SJSA1 (cell line): ENCODE results near the gene ANO6. TPM values are rescaled to one million over a fixed set of nuclear protein-coding genes. Genes with fewer than 3 reads are reported as not detected.

Experiments used
- DNase-seq, 2 experiments: peaks; one replicate each; pipeline ENCODE4 v3.0.0-alpha.2; 2015 to 2020; ENCODE audit warnings: low spot score in 2 of 2, low read depth in 1 of 2
- H3K27ac ChIP-seq: fragments of 250-450 bp; sonication (Bioruptor Pico); 2 replicates; pipeline ENCODE4 v1.5.1; 2020; ENCODE audit warnings: mild to moderate bottlenecking, moderate library complexity
- H3K27me3 ChIP-seq: fragments of 250-450 bp; sonication (Bioruptor Pico); replicated peaks from 2 replicates; pipeline ENCODE4 v1.5.1; 2020; ENCODE audit warnings: mild to moderate bottlenecking, moderate library complexity
- H3K36me3 ChIP-seq: fragments of 250-450 bp; sonication (Bioruptor Pico); 2 replicates; pipeline ENCODE4 v1.5.1; 2020; ENCODE audit warnings: mild to moderate bottlenecking
- H3K4me1 ChIP-seq: fragments of 250-450 bp; sonication (Bioruptor Pico); replicated peaks from 2 replicates; pipeline ENCODE4 v1.6.1; 2021; ENCODE audit warnings: mild to moderate bottlenecking
- H3K4me3 ChIP-seq: fragments of 250-450 bp; sonication (Bioruptor Pico); 2 replicates; pipeline ENCODE4 v1.5.1; 2020; ENCODE audit warnings: mild to moderate bottlenecking
- H3K9me3 ChIP-seq: fragments of 250-450 bp; sonication (Bioruptor Pico); replicated peaks from 2 replicates; pipeline ENCODE4 v1.5.1; 2020; ENCODE audit warnings: mild to moderate bottlenecking
- total RNA-seq: library from RNA; depleted of rRNA; stranded (reverse); fragments of >200 nt; shearing (Covaris generic); gene quantifications from 2 replicates; pipeline ENCODE4 v1.2.3, GENCODE V29; 2014

ANO6 gene
- total RNA-seq, 1 experiment from 2014 or later, result 88.8 TPM

GRCh38 chr12:45192707-45193106 is 23.2 kb upstream of the ANO6 start:
- Histone ChIP-seq H3K9me3 (no peaks in the 10 kb centered on the region), H3K27me3 (no peaks in the 10 kb centered on the region), H3K27ac (peak overlapping the region; percentile 55), H3K4me3 (no peak overlapping the region), H3K36me3 (peaks cover 4% of the 10 kb centered on the region), H3K4me1 (peaks cover 24% of the 10 kb centered on the region)
- DNase-seq, result no peak

- Histone ChIP-seq H3K9me3 (no peaks in the 10 kb centered on the region), H3K36me3 (no peaks in the 10 kb centered on the region), H3K27me3 (no peaks in the 10 kb centered on the region), H3K4me3 (no peak overlapping the region), H3K27ac (no peak overlapping the region), H3K4me1 (no peaks in the 10 kb centered on the region)
- no peak for DNase-seq
These were observed 15.3 kb upstream of the ANO6 start for GRCh38 chr12:45200491-45201043.

DNA sequence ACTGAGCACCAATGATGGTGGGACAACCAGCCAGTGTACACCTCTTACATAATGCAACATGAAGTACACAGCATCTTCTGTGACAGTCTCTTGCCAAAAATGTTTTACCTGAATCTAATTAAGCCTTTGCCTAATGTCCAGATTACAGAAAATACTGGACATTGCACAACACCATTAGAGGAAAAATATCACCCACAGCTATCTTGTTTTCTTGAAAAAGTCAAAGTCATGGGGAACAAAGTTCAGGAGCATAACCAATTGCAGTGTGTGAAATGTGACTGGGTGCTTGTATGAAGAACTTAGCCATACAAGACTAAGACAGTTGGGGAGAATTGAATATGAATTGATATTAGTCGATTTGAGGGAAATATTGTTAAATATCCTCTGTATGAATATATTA is 12.1 kb upstream of the ANO6 start:
- DNase-seq, result no peak
- H3K36me3 ChIP-seq, result no peaks in the 10 kb centered on the region
- no peaks in the 10 kb centered on the region for H3K9me3 ChIP-seq
- no peaks in the 10 kb centered on the region for H3K27me3 ChIP-seq
- peaks cover 7% of the 10 kb centered on the region for H3K4me1 ChIP-seq
- H3K4me3 ChIP-seq, result no peak overlapping the region
- H3K27ac ChIP-seq, result no peak overlapping the region

- no peaks in the 10 kb centered on the region for H3K36me3 ChIP-seq
- no peak for DNase-seq
- H3K9me3 ChIP-seq, result no peaks in the 10 kb centered on the region
- H3K27me3 ChIP-seq, result no peaks in the 10 kb centered on the region
- H3K4me1 ChIP-seq, result peaks cover 17% of the 10 kb centered on the region
- no peak overlapping the region for H3K4me3 ChIP-seq
- H3K27ac ChIP-seq, result no peak overlapping the region
These were observed 11.1 kb upstream of the ANO6 start for GRCh38 chr12:45204757-45205156.

GRCh38 chr12:45205165-45205825 is 10.6 kb upstream of the ANO6 start:
- H3K4me1 ChIP-seq, result peaks cover 18% of the 10 kb centered on the region
- no peak overlapping the region for H3K4me3 ChIP-seq
- no peaks in the 10 kb centered on the region for H3K36me3 ChIP-seq
- no peaks in the 10 kb centered on the region for H3K9me3 ChIP-seq
- H3K27me3 ChIP-seq, result no peaks in the 10 kb centered on the region
- no peak overlapping the region for H3K27ac ChIP-seq
- no peak for DNase-seq

DNA sequence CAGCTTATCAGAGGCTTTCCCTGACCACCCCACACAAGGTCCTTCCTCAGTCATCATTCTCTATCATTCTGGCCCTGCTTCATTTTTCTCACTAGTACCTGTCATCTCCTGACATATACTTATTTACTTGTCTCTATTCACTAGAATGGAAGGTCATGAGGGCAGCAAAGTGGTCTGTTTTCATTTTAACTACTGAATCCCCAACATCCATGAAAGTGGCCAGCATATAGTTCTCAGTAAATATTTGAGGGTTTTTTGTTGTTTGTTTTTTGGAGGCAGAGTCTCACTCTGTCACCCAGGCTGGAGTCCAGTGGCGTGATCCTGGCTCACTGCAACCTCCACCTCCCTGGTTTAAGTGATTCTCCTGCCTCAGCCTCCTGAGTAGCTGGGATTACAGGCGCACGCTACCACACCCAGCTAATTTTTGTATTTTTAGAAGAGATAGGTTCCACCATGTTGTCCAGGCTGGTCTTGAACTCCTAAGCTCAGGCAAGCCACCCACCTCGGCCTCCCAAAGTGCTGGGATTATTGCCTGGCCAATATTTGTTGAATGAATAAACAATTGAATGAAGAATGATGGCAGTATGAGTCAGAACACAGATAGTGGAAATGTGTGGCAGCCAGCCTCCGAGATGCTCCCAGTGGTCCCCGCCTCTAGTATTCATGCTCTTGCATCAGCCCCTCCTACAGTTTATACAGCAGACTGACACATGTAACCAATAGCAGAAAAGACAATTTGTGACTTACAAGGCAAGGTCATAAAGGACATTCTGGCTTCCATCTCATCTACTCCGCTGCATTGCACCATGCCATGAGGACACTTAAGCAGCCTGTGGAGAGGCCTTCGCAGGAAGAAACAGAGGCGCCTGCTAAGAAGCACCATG is 7.0 kb upstream of the ANO6 start:
- peak; percentile 73 to 81 for DNase-seq
- Histone ChIP-seq H3K36me3 (no peaks in the 10 kb centered on the region), H3K4me1 (peaks cover 18% of the 10 kb centered on the region), H3K27ac (peak overlapping the region; percentile 56), H3K4me3 (no peak overlapping the region), H3K9me3 (no peaks in the 10 kb centered on the region), H3K27me3 (no peaks in the 10 kb centered on the region)

- Histone ChIP-seq H3K4me1 (peaks cover 18% of the 10 kb centered on the region), H3K27me3 (no peaks in the 10 kb centered on the region), H3K4me3 (no peak overlapping the region), H3K27ac (no peak overlapping the region; the same call in 1 of the 2 replicates), H3K36me3 (no peaks in the 10 kb centered on the region), H3K9me3 (no peaks in the 10 kb centered on the region)
- DNase-seq, result no peak
These were observed 6.1 kb upstream of the ANO6 start for GRCh38 chr12:45209784-45210183.

DNA sequence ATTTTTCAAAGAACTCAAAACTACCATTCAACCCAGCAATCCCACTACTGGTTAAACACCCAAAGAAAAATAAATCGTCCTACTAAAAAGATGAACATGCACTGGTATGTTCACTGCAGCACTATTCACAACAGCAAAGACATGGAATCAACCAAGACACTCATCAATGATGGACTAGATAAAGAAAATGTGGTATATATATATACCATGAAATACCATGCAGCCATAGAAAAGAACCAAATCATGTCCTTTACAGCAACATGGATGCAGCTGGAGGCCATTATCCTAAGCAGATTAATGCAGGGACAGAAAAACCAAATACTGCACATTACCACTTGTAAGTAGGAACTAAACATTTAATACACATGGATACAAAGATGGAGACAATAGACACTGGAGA is 3.8 kb upstream of the ANO6 start:
- H3K27ac ChIP-seq, result no peak overlapping the region
- no peak overlapping the region for H3K4me3 ChIP-seq
- no peaks in the 10 kb centered on the region for H3K9me3 ChIP-seq
- peaks cover 18% of the 10 kb centered on the region for H3K4me1 ChIP-seq
- no peak for DNase-seq
- no peaks in the 10 kb centered on the region for H3K27me3 ChIP-seq
- peaks cover 7% of the 10 kb centered on the region; the same call in 1 of the 2 replicates for H3K36me3 ChIP-seq

GRCh38 chr12:45213107-45213506 is 2.8 kb upstream of the ANO6 start:
- Histone ChIP-seq H3K27me3 (no peaks in the 10 kb centered on the region), H3K4me1 (peaks cover 22% of the 10 kb centered on the region), H3K27ac (no peak overlapping the region), H3K36me3 (peaks cover 7% of the 10 kb centered on the region; the same call in 1 of the 2 replicates), H3K4me3 (no peak overlapping the region), H3K9me3 (no peaks in the 10 kb centered on the region)
- no peak for DNase-seq

DNA sequence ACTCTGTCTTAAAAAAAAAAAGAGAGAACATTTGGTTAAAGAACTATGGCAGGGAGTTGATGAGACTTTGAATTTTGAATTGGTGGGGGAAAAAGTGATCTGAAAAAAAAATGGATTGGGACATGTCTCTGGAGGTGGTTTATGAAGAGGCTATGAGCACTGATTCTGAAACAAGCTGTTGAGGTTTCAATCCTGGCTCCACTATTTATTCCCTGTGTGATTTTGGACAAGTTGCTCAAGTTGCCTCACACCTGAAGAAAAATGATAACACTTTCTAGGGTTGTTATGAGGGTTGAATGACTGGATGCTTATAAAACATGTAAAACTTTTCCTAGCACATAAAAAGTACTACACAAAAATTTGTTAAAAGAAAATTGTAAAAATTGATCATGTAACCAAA is 1.8 kb upstream of the ANO6 start:
- no peaks in the 10 kb centered on the region for H3K9me3 ChIP-seq
- DNase-seq, result no peak
- H3K4me3 ChIP-seq, result no peak overlapping the region
- H3K27me3 ChIP-seq, result no peaks in the 10 kb centered on the region
- H3K4me1 ChIP-seq, result peaks cover 16% of the 10 kb centered on the region
- peaks cover 7% of the 10 kb centered on the region; the same call in 1 of the 2 replicates for H3K36me3 ChIP-seq
- H3K27ac ChIP-seq, result no peak overlapping the region

DNA sequence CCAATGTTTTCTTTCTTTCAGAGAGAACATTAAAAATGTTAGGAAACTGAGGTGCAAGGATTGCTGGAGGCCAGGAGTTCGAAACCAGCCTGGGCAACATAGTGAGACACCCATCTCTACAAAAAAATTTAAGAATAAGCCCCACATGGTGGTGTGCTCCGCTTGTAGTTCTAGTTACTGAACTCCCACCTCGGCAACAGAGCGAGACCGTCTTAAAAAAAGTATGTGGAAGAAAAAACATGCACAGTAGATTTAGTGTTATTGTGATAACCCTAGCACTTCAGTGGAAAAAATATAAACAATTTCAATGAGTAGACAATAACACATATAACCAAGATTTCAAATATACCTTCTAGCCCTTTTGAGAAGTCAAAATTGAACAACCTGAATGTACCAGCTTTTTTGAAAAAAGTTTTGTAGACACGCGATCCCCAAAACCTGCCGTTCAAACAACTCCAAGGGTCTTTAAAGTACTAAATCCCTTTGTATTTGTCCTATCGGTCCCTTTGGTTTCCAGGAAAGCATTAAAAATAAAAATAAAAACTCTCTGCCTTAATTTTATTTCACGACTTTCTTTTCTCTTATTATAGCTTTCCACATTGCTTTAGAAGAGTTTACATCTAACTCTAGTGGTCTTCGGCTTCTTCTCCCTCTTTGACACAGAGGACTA is 1.0 kb upstream of the ANO6 start:
- peaks cover 9% of the 10 kb centered on the region; the same call in 1 of the 2 replicates for H3K4me1 ChIP-seq
- no peaks in the 10 kb centered on the region for H3K27me3 ChIP-seq
- peaks cover 7% of the 10 kb centered on the region; the same call in 1 of the 2 replicates for H3K36me3 ChIP-seq
- no peaks in the 10 kb centered on the region for H3K9me3 ChIP-seq
- H3K27ac ChIP-seq, result peak overlapping the region; percentile 78
- DNase-seq, result no peak
- peak overlapping the region; percentile 73 for H3K4me3 ChIP-seq

GRCh38 chr12:45216230-45216982 is 511 bp downstream of the ANO6 start:
- peak overlapping the region; percentile 78 for H3K27ac ChIP-seq
- no peaks in the 10 kb centered on the region for H3K27me3 ChIP-seq
- H3K4me1 ChIP-seq, result peaks cover 9% of the 10 kb centered on the region; the same call in 1 of the 2 replicates
- H3K36me3 ChIP-seq, result peaks cover 7% of the 10 kb centered on the region; the same call in 1 of the 2 replicates
- H3K4me3 ChIP-seq, result peak overlapping the region; percentile 73
- DNase-seq, result peak; percentile 64 to 71
- no peaks in the 10 kb centered on the region for H3K9me3 ChIP-seq

GRCh38 chr12:45216983-45217485 is 1.1 kb downstream of the ANO6 start:
- H3K4me1 ChIP-seq, result peaks cover 9% of the 10 kb centered on the region; the same call in 1 of the 2 replicates
- no peak for DNase-seq
- peak overlapping the region; percentile 78 for H3K27ac ChIP-seq
- H3K36me3 ChIP-seq, result peaks cover 7% of the 10 kb centered on the region; the same call in 1 of the 2 replicates
- peak overlapping the region; percentile 73 for H3K4me3 ChIP-seq
- H3K9me3 ChIP-seq, result no peaks in the 10 kb centered on the region
- H3K27me3 ChIP-seq, result no peaks in the 10 kb centered on the region
